PC-9 (cell line): ENCODE results near the gene RPTOR.

Source experiments
- EZH2 ChIP-seq: fragments of 200-600 bp; sonication (generic); IDR thresholded peaks from 2 replicates; pipeline ENCODE4 v1.8.0; 2017; ENCODE audit warnings: antibody characterized with exemption, low read depth
- TF ChIP-seq, protein P1 (sequence below): fragments of 200-600 bp; sonication (generic); conservative IDR thresholded peaks from 2 replicates; pipeline ENCODE4 v1.6.1; 2017; ENCODE audit warnings: mixed run types, antibody characterized with exemption, mild to moderate bottlenecking, moderate library complexity

DNA sequence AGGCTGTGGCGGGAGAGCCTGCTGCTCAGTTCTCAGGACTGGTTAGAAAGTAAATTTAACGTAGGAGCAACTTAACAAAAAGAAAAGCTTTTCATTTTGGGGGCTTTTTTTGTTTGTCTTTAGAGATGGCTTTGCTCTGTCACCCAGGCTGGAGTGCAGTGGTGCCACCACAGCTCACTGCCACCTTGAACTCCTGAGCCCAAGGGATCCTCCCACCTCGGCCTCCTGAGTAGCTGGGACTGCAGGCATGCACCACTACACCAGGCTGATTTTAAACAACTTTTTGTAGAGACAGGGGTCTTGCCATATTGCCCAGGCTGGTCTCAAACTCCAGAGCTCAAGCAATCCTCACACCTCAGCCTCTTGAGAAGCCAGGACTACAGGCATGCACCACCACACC is 205.0 kb downstream of the RPTOR start:
- no peak for TF ChIP-seq EZH2
- TF ChIP-seq, protein P1, sequence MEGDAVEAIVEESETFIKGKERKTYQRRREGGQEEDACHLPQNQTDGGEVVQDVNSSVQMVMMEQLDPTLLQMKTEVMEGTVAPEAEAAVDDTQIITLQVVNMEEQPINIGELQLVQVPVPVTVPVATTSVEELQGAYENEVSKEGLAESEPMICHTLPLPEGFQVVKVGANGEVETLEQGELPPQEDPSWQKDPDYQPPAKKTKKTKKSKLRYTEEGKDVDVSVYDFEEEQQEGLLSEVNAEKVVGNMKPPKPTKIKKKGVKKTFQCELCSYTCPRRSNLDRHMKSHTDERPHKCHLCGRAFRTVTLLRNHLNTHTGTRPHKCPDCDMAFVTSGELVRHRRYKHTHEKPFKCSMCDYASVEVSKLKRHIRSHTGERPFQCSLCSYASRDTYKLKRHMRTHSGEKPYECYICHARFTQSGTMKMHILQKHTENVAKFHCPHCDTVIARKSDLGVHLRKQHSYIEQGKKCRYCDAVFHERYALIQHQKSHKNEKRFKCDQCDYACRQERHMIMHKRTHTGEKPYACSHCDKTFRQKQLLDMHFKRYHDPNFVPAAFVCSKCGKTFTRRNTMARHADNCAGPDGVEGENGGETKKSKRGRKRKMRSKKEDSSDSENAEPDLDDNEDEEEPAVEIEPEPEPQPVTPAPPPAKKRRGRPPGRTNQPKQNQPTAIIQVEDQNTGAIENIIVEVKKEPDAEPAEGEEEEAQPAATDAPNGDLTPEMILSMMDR: no peak
